Stimulated activated naive B cell treated with anti-CD40 and anti-IgM and Interleukin-4, amounts not matched to agents 10 μg/mL and 1 μg/mL and 100 μg/mL, for 72 hours (primary cell): Measurements from ENCODE around the gene GNG5.
"Not testable (repeated sequence)": the region's sequence is repeated elsewhere in the genome, so short reads cannot be mapped to it uniquely, and the experiment has no call there.

Source experiments
- ATAC-seq, 2 donors: fragments of 150-1000 bp; cut with Tn5 transposase; replicated peaks; 2 replicates each; pipeline ENCODE4 v1.10.0; 2021; ENCODE audit warnings: moderate library complexity in 1 of 2
- DNase-seq: peaks from one replicate; pipeline ENCODE4 v3.0.0; 2021
- H3K27ac Mint-ChIP-seq: one replicate; pipeline ENCODE4 v1.8.0; 2022; ENCODE audit warnings: mild to moderate bottlenecking, mixed read lengths
- H3K27me3 Mint-ChIP-seq, 2 donors: one replicate each; pipeline ENCODE4 v1.8.0; 2022; ENCODE audit warnings: mixed read lengths in 2 of 2
- H3K36me3 Mint-ChIP-seq, 2 donors: one replicate each; pipeline ENCODE4 v1.8.0; 2022; ENCODE audit warnings: mixed read lengths in 2 of 2, mild to moderate bottlenecking in 1 of 2
- H3K4me1 Mint-ChIP-seq, 2 donors: one replicate each; pipeline ENCODE4 v1.8.0; 2022; ENCODE audit warnings: mixed read lengths in 2 of 2, mild to moderate bottlenecking in 1 of 2
- H3K4me3 Mint-ChIP-seq, 2 donors: one replicate each; pipeline ENCODE4 v1.8.0; 2022; ENCODE audit warnings: mild to moderate bottlenecking in 2 of 2, mixed read lengths in 2 of 2, moderate library complexity in 1 of 2
- H3K9me3 Mint-ChIP-seq, 2 donors: one replicate each; pipeline ENCODE4 v1.8.0; 2022; ENCODE audit warnings: mixed read lengths in 2 of 2, mild to moderate bottlenecking in 1 of 2

Gene GNG5

GRCh38 chr1:84476225-84476624, 30.2 kb downstream of the GNG5 start:
- ATAC-seq (no peak), DNase-seq (no peak)
- Mint-ChIP-seq H3K4me3 (no peak overlapping the region), H3K27ac (no peak overlapping the region), H3K4me1 (peaks cover 12 to 18% of the 10 kb centered on the region in 2 donors), H3K27me3 (peaks cover 37 to 41% of the 10 kb centered on the region in 2 donors), H3K36me3 (peaks cover 11 to 17% of the 10 kb centered on the region in 2 donors), H3K9me3 (peaks cover 13 to 14% of the 10 kb centered on the region in 2 donors)

- no peak overlapping the region for H3K27ac Mint-ChIP-seq
- ATAC-seq: no peak
- H3K4me1 Mint-ChIP-seq: no peaks in the 10 kb centered on the region
- H3K9me3 Mint-ChIP-seq: peaks cover 0 to 2% of the 10 kb centered on the region in 2 donors
- H3K27me3 Mint-ChIP-seq: peaks cover 43 to 55% of the 10 kb centered on the region in 2 donors
- no peak overlapping the region for H3K4me3 Mint-ChIP-seq
- no peak for DNase-seq
- H3K36me3 Mint-ChIP-seq: no peaks in the 10 kb centered on the region
These were observed 39.1 kb downstream of the GNG5 start for GRCh38 chr1:84467298-84467697.

GRCh38 chr1:84462118-84462517, 44.3 kb downstream of the GNG5 start:
- H3K27ac Mint-ChIP-seq: no peak overlapping the region
- ATAC-seq: no peak
- DNase-seq: no peak

GRCh38 chr1:84452436-84452835, 53.9 kb downstream of the GNG5 start:
- ATAC-seq (no peak), DNase-seq (no peak)
- H3K4me3 Mint-ChIP-seq: no peak overlapping the region
- H3K4me1 Mint-ChIP-seq: no peaks in the 10 kb centered on the region
- peaks cover 0 to 1% of the 10 kb centered on the region in 2 donors for H3K9me3 Mint-ChIP-seq
- H3K36me3 Mint-ChIP-seq: no peaks in the 10 kb centered on the region
- H3K27ac Mint-ChIP-seq: no peak overlapping the region
- H3K27me3 Mint-ChIP-seq: peaks cover 13 to 14% of the 10 kb centered on the region in 2 donors

More at GRCh38 chr1:84462118-84462517, 44.3 kb downstream of the GNG5 start:
- Mint-ChIP-seq H3K36me3 (no peaks in the 10 kb centered on the region), H3K27me3 (peaks cover 29% of the 10 kb centered on the region in 2 donors), H3K4me1 (no peaks in the 10 kb centered on the region), H3K9me3 (peaks cover 0 to 2% of the 10 kb centered on the region in 2 donors), H3K4me3 (no peak overlapping the region)

- DNase-seq (no peak), ATAC-seq (no peak)
- Mint-ChIP-seq H3K36me3 (no peaks in the 10 kb centered on the region), H3K27me3 (peaks cover 6 to 14% of the 10 kb centered on the region in 2 donors), H3K4me3 (no peak overlapping the region), H3K4me1 (no peaks in the 10 kb centered on the region), H3K27ac (no peak overlapping the region), H3K9me3 (peaks cover 0 to 1% of the 10 kb centered on the region in 2 donors)
These were observed 55.5 kb downstream of the GNG5 start for GRCh38 chr1:84450910-84451309.

GRCh38 chr1:84448704-84449103, 57.7 kb downstream of the GNG5 start:
- not testable (repeated sequence) for DNase-seq, H3K36me3 Mint-ChIP-seq, H3K4me3 Mint-ChIP-seq, H3K27ac Mint-ChIP-seq, H3K4me1 Mint-ChIP-seq, ATAC-seq, H3K9me3 Mint-ChIP-seq
- peaks cover 0 to 17% of the 10 kb centered on the region in 2 donors for H3K27me3 Mint-ChIP-seq
